ENCODE results near the gene LRRC4C.
"Not testable (repeated sequence)": the region's sequence is repeated elsewhere in the genome, so short reads cannot be mapped to it uniquely, and the experiment has no call there.

LRRC4C gene

DNA sequence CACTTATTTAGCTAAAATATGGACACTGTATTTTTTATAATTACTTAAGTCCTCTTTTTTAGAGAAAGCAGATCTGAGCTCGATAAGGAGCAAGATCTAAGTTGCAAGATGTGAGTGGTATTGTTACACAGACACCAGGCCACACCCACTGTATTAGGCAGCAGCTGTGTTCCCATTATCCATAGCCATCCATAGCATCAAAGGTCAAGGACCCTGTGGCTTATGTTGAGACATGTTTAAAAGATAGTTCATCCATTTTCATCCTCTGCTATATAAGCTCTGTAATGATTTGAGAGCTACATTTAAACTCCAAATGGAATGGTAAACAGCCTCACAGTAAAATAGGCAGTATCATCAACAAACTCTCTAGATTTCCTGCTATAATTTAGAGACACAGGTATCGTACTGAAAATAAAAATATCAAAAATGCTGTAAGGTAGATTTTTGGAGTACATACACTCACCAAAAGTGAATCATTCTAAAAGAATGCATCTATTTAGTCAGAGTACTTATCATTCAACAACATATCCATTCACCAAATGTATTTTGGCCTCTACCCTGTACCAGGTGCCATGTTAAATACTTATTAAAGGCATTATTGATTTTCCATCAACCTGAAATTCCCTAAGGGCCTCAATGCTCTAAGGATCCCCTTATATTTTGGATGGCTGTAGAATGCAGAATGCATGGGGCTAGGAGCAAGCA, 574.0 kb downstream of the LRRC4C start:
- Mint-ChIP-seq H3K4me3 (no peak overlapping the region), H3K4me1 (no peaks in the 10 kb centered on the region), H3K27ac (ENCODE audit: low read depth) (no peak overlapping the region), H3K9me3 (peaks cover 14% of the 10 kb centered on the region), H3K27me3 (no peaks in the 10 kb centered on the region), H3K36me3 (ENCODE audit: insufficient read depth) (no peaks in the 10 kb centered on the region)
- no peak for DNase-seq (ENCODE audit: low spot score in 2 of 2)
- no peak for ATAC-seq (replicated peaks; ENCODE audit: extremely low read depth, poor library complexity, severe bottlenecking)

DNA sequence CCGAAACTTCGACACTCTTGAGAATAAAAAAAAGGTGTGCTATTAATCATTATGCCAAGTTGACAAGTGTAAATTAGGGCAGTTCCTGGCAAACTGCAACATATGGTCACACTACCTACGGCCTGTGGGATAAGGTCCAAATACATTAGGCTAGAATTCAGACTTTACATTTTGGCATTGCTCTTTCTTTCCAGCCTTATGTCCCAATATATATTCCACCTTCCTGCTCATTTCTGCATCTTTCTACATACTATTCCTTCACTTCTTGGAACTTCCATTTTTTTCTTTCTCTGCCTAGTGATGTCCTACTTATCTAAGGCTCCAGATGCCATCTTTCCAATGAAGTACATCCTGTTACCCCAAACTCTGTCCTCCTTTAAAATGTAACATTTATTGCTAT, 577.2 kb downstream of the LRRC4C start:
- no peaks in the 10 kb centered on the region for H3K4me1 Mint-ChIP-seq
- no peak overlapping the region for H3K4me3 Mint-ChIP-seq

DNA sequence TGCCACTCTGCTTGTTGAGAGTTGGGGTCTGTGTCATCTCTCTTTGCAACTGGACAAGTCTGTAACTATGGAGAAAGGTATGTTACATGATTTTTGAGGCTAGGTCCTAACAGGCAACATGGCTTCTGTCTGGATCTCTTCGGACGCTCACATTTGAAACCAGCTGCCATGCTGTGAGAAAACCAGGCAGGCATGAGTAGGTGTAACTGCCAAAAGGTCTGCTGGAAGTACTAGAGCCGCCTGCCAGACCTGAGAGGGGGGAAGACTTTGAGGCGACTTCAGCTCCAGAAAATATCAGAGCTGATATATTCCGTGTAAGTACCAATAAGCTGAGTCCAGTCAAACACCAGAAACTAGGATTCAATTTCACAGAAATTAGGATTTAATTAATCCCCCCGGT, 579.5 kb downstream of the LRRC4C start:
- Mint-ChIP-seq H3K4me1 (no peaks in the 10 kb centered on the region), H3K4me3 (no peak overlapping the region), H3K27ac (ENCODE audit: low read depth) (no peak overlapping the region), H3K36me3 (ENCODE audit: insufficient read depth) (no peaks in the 10 kb centered on the region), H3K9me3 (peaks cover 19% of the 10 kb centered on the region), H3K27me3 (no peaks in the 10 kb centered on the region)
- ATAC-seq (replicated peaks; ENCODE audit: extremely low read depth, poor library complexity, severe bottlenecking) (no peak), DNase-seq (ENCODE audit: low spot score in 2 of 2) (no peak)

More for the DNA sequence above, 577.2 kb downstream of the LRRC4C start:
- peaks cover 19% of the 10 kb centered on the region for H3K9me3 Mint-ChIP-seq
- DNase-seq (ENCODE audit: low spot score in 2 of 2), result no peak
- no peaks in the 10 kb centered on the region for H3K27me3 Mint-ChIP-seq
- H3K27ac Mint-ChIP-seq (ENCODE audit: low read depth), result no peak overlapping the region
- H3K36me3 Mint-ChIP-seq (ENCODE audit: insufficient read depth), result no peaks in the 10 kb centered on the region
- no peak for ATAC-seq (replicated peaks; ENCODE audit: extremely low read depth, poor library complexity, severe bottlenecking)

DNA sequence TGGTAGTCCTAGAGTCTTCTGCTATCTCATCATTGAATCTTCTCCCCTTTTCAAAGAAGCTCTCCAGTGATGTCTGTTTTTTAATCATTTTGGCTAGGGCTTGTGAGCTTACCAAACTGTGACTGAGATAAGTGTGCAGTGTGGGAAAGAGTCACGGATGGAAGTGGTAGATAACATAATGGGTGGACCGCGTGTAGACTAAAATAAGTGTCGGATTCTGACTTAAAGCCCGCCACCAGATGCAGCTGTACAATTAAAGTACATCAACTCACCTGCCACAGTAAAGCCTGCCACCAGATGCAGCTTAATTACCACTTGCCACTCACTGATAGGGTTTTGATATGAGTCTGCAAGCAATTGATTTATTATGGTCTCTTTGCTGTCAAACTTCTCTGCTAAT, 581.5 kb downstream of the LRRC4C start:
- H3K9me3 Mint-ChIP-seq, result peaks cover 7% of the 10 kb centered on the region
- no peak overlapping the region for H3K4me3 Mint-ChIP-seq
- ATAC-seq (replicated peaks; ENCODE audit: extremely low read depth, poor library complexity, severe bottlenecking), result no peak
- no peak for DNase-seq (ENCODE audit: low spot score in 2 of 2)
- H3K27ac Mint-ChIP-seq (ENCODE audit: low read depth), result no peak overlapping the region
- no peaks in the 10 kb centered on the region for H3K27me3 Mint-ChIP-seq
- H3K36me3 Mint-ChIP-seq (ENCODE audit: insufficient read depth), result no peaks in the 10 kb centered on the region
- no peaks in the 10 kb centered on the region for H3K4me1 Mint-ChIP-seq

DNA sequence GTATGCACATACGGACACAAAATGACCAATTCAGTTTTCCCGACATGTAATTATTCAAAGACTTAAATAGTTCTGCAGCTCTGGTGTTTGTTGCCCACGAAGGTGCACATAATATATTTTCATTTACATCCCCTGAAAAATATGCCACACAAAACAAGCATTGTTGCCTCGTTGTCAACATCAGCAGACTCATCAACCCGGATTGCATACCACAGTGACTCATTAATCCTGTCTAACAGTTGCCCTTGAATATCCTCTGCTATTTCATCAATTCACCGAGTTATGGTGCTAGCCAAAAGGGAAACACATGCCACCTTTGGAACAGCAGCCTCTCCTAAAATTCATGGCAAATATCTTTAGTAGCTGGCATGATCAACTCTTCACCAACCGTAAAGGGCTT, 582.2 kb downstream of the LRRC4C start:
- Mint-ChIP-seq H3K9me3 (peaks cover 6% of the 10 kb centered on the region), H3K27ac (ENCODE audit: low read depth) (no peak overlapping the region), H3K4me1 (no peaks in the 10 kb centered on the region), H3K27me3 (no peaks in the 10 kb centered on the region), H3K36me3 (ENCODE audit: insufficient read depth) (no peaks in the 10 kb centered on the region), H3K4me3 (no peak overlapping the region)
- DNase-seq (ENCODE audit: low spot score in 2 of 2) (no peak), ATAC-seq (replicated peaks; ENCODE audit: extremely low read depth, poor library complexity, severe bottlenecking) (no peak)

DNA sequence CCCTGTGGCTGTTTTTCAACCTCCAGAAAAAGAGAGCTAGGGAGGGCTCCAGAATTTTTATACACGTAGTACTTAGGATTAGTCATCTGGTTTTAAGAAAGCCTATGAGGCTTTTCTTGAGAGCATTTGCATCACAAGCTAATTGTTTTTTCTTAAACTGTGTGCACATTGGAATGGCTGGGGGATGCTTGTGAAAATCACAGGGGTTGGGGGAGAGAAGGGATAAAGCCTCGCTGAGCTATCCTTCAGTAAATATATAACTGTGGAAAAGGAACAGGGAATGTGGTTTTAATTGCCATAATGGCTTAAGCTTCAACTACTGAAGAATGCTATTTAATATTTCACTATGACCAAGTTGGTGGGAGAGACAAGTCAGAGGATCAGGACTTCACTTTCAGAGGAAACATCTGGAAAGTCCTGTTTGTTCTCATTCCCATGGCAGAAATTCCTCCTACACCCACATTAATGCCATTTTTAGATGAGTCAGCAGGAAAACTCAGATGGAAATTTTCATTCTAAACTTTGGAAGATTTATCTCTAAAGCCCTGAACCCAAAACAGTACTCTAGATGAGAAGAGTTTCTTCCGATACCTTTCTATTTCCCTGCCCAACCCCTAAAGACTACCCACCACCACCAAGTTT, 591.3 kb downstream of the LRRC4C start:
- DNase-seq (ENCODE audit: low spot score in 2 of 2) (no peak), ATAC-seq (replicated peaks; ENCODE audit: extremely low read depth, poor library complexity, severe bottlenecking) (no peak)
- Mint-ChIP-seq H3K36me3 (ENCODE audit: insufficient read depth) (no peaks in the 10 kb centered on the region), H3K27me3 (no peaks in the 10 kb centered on the region), H3K9me3 (peaks cover 30% of the 10 kb centered on the region), H3K4me3 (no peak overlapping the region), H3K4me1 (no peaks in the 10 kb centered on the region), H3K27ac (ENCODE audit: low read depth) (no peak overlapping the region)

DNA sequence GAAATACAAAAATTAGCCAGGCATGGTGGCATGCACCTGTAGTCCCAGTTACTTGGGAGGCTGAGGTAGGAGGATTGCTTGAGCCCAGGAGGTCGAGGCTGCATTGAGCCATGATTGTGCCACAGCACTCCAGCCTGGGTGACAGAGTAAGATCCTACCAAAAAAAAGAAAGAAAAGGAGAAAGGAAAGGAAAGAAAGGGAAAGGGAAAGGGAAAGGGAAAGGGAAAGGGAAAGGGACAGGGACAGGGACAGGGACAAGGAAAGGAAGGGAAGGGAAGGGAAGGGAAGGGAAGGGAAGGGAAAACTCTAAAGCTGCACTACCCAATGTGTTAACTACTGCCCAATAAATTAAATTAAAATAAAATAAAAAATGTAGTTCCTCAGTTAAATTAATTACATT, 601.7 kb downstream of the LRRC4C start:
- not testable (repeated sequence) for H3K4me3 Mint-ChIP-seq; H3K27ac Mint-ChIP-seq (ENCODE audit: low read depth); ATAC-seq (replicated peaks; ENCODE audit: extremely low read depth, poor library complexity, severe bottlenecking); DNase-seq (ENCODE audit: low spot score in 2 of 2); H3K4me1 Mint-ChIP-seq; H3K27me3 Mint-ChIP-seq; H3K36me3 Mint-ChIP-seq (ENCODE audit: insufficient read depth)
- peaks cover 11% of the 10 kb centered on the region for H3K9me3 Mint-ChIP-seq

DNA sequence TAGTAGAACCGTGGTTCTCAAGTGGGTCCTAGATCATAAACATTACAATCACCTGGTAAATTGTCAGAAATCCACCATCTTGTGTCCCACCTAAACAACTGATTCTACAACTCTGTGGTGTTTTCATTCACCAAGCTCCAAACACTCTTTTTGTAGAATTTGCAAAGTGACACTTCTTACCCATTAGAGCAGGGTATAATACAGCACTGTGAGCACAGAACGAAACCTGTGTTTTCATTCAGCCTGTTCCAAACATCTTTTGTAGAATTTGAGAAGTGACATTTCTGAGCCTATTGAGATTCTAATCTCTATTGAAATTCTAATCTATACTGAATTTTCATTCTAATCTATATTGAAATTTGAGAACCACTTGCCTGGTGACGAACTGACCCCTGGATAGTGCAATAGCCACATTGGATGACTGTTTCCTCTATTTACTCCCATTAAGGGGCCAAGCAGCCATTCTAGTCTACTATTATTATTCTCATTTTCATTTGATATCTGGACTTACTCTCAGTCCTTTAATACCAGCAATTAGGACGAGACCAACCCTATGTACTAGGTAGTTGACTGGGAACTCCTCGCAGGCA, 616.6 kb downstream of the LRRC4C start:
- ATAC-seq (replicated peaks; ENCODE audit: extremely low read depth, poor library complexity, severe bottlenecking), result no peak
- Mint-ChIP-seq H3K4me1 (no peaks in the 10 kb centered on the region), H3K9me3 (peaks cover 24% of the 10 kb centered on the region), H3K27ac (ENCODE audit: low read depth) (no peak overlapping the region), H3K27me3 (no peaks in the 10 kb centered on the region), H3K4me3 (no peak overlapping the region), H3K36me3 (ENCODE audit: insufficient read depth) (no peaks in the 10 kb centered on the region)
- DNase-seq (ENCODE audit: low spot score in 2 of 2), result no peak

DNA sequence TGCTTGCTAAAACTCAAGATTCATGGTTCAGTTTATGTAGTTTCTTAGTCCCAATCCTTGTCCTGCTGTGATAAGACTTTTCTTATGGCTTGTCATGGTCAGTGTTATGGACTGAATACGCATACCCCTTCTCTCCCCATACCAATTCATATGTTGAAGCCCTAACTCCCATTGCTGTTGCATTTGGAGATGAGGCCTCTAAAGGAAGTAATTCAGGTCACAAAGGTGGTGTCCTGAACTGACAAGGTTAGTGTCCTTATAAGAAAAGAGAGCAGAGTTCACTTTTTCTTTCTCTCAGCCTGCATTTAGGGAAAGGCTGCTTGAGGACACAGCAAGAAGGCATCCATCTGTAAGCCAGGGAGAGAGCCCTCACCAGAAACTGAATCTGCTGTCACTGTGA, 618.2 kb downstream of the LRRC4C start:
- H3K27me3 Mint-ChIP-seq, result no peaks in the 10 kb centered on the region
- DNase-seq (ENCODE audit: low spot score in 2 of 2) (no peak), ATAC-seq (replicated peaks; ENCODE audit: extremely low read depth, poor library complexity, severe bottlenecking) (no peak)
- no peak overlapping the region for H3K4me3 Mint-ChIP-seq
- H3K9me3 Mint-ChIP-seq, result peaks cover 17% of the 10 kb centered on the region
- no peak overlapping the region for H3K27ac Mint-ChIP-seq (ENCODE audit: low read depth)
- H3K4me1 Mint-ChIP-seq, result no peaks in the 10 kb centered on the region
- no peaks in the 10 kb centered on the region for H3K36me3 Mint-ChIP-seq (ENCODE audit: insufficient read depth)

DNA sequence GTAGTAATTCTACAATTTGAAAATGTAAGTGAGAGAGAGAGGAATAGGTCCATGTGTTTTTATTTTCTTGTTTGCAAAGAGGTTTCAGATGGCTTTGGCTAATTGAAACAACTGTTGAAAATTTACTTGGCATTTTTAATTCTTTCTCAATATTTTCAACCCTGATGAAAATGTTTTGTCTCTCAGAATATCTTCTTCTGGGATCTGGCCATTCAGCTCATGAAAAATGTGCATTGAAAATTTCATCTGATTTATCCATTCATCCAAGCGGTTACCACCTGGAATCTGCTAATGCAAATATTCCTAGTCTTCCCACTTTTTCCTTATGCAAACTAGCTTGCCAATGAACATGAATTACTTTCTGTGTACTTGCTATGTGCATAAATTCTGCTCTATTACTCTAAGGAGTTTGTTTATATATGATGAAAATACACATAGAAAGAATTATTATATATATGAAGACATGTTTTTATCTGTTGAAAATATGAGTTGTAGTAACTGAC, 621.2 kb downstream of the LRRC4C start:
- no peaks in the 10 kb centered on the region for H3K36me3 Mint-ChIP-seq (ENCODE audit: insufficient read depth)
- no peaks in the 10 kb centered on the region for H3K4me1 Mint-ChIP-seq
- no peaks in the 10 kb centered on the region for H3K27me3 Mint-ChIP-seq
- peaks cover 13% of the 10 kb centered on the region for H3K9me3 Mint-ChIP-seq
- DNase-seq (ENCODE audit: low spot score in 2 of 2) (no peak), ATAC-seq (replicated peaks; ENCODE audit: extremely low read depth, poor library complexity, severe bottlenecking) (no peak)
- no peak overlapping the region for H3K4me3 Mint-ChIP-seq
- H3K27ac Mint-ChIP-seq (ENCODE audit: low read depth), result no peak overlapping the region

DNA sequence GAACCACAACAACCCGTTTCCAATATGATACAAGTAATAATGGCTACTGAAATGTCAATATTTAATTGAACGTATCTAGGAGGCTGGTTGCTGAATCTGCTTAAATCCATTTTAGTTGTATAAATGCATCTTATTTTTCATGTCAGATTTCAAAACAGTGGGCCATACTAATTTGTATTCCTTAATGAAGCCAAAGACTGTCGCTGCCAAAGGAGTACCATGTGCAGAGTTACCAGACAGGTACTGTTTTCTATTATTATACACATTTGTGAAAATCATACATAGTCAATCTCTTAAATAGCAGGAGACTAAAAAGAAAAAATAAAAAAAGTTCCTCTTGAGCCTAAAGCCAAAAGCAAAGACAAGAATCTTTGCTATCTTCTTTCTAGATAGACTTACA, 632.3 kb downstream of the LRRC4C start:
- no peak overlapping the region for H3K4me3 Mint-ChIP-seq
- no peak overlapping the region for H3K27ac Mint-ChIP-seq (ENCODE audit: low read depth)
- DNase-seq (ENCODE audit: low spot score in 2 of 2) (no peak), ATAC-seq (replicated peaks; ENCODE audit: extremely low read depth, poor library complexity, severe bottlenecking) (no peak)
- no peaks in the 10 kb centered on the region for H3K27me3 Mint-ChIP-seq
- peaks cover 12% of the 10 kb centered on the region for H3K9me3 Mint-ChIP-seq
- H3K4me1 Mint-ChIP-seq, result no peaks in the 10 kb centered on the region
- H3K36me3 Mint-ChIP-seq (ENCODE audit: insufficient read depth), result no peaks in the 10 kb centered on the region

DNA sequence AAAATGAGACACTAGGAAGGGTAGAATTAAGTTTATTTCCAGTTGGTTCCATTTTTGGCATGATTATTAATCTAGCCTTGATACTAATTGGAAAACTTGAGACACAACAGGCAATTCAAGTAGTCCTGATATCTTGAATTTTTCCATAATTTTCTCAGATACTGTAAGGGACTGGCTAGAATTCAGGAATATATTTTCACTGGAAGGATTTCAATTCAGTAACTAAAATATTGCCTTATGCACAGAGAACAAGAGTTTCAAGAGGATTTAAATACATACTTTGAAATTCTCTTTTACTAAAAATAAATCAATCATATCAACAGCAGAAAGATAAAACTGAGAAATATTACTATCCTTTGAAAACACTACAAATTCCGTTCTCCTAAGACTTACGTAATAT, 632.9 kb downstream of the LRRC4C start:
- no peak for ATAC-seq (replicated peaks; ENCODE audit: extremely low read depth, poor library complexity, severe bottlenecking)
- no peak overlapping the region for H3K4me3 Mint-ChIP-seq

More for the DNA sequence above, 632.9 kb downstream of the LRRC4C start:
- no peaks in the 10 kb centered on the region for H3K27me3 Mint-ChIP-seq
- no peaks in the 10 kb centered on the region for H3K36me3 Mint-ChIP-seq (ENCODE audit: insufficient read depth)
- H3K4me1 Mint-ChIP-seq, result no peaks in the 10 kb centered on the region
- peaks cover 12% of the 10 kb centered on the region for H3K9me3 Mint-ChIP-seq
- DNase-seq (ENCODE audit: low spot score in 2 of 2), result no peak
- no peak overlapping the region for H3K27ac Mint-ChIP-seq (ENCODE audit: low read depth)
